HG03060 (cell line): ENCODE data around the gene TTLL12.

Experiments
- ATAC-seq: cut with Tn5 transposase; IDR thresholded peaks from one replicate; pipeline ENCODE4 v1.9.1; 2021; ENCODE audit warnings: low read depth, moderate number of reproducible peaks; ENCODE audit not compliant: unreplicated experiment

Gene TTLL12

GRCh38 chr22:43174941-43175531 is 11.9 kb downstream of the TTLL12 start:
- ATAC-seq = no peak

GRCh38 chr22:43173976-43174720 is 12.8 kb downstream of the TTLL12 start:
- ATAC-seq = no peak

GRCh38 chr22:43173566-43173965 is 13.4 kb downstream of the TTLL12 start:
- ATAC-seq = no peak

- ATAC-seq = no peak
Measured at GRCh38 chr22:43172191-43172590, 14.7 kb downstream of the TTLL12 start.

GRCh38 chr22:43171607-43172006 is 15.3 kb downstream of the TTLL12 start:
- no peak for ATAC-seq

GRCh38 chr22:43171019-43171491 is 15.9 kb downstream of the TTLL12 start:
- ATAC-seq = no peak

GRCh38 chr22:43170131-43170480 is 16.8 kb downstream of the TTLL12 start:
- ATAC-seq = no peak

GRCh38 chr22:43169310-43170130 is 17.4 kb downstream of the TTLL12 start:
- no peak for ATAC-seq

GRCh38 chr22:43168471-43169309 is 18.2 kb downstream of the TTLL12 start:
- ATAC-seq = no peak

- ATAC-seq = no peak
Measured at GRCh38 chr22:43167001-43167589, 19.8 kb downstream of the TTLL12 start.

- ATAC-seq = no peak
Measured at GRCh38 chr22:43166132-43166930, 20.6 kb downstream of the TTLL12 start.

- ATAC-seq = no peak
Measured at GRCh38 chr22:43164636-43165035, 22.3 kb downstream of the TTLL12 start.

- no peak for ATAC-seq
Measured at GRCh38 chr22:43163241-43163795, 23.6 kb downstream of the TTLL12 start.

- ATAC-seq = no peak
Measured at GRCh38 chr22:43162412-43163150, 24.4 kb downstream of the TTLL12 start.

- ATAC-seq = no peak
Measured at GRCh38 chr22:43160497-43161126, 26.3 kb downstream of the TTLL12 start.

- no peak for ATAC-seq
Measured at GRCh38 chr22:43159484-43160178, 27.3 kb downstream of the TTLL12 start.

GRCh38 chr22:43158778-43159483 is 28.0 kb downstream of the TTLL12 start:
- no peak for ATAC-seq
